Central memory CD4-positive, alpha-beta T cell (primary cell): ENCODE data around the gene ZNF17.
"Not testable (repeated sequence)": the region's sequence is repeated elsewhere in the genome, so short reads cannot be mapped to it uniquely, and the experiment has no call there.

Experiments used
- DNase-seq: peaks from one replicate; pipeline ENCODE4 v3.0.0; 2022
- total RNA-seq, 3 experiments: gene quantifications; one replicate each; lab custom pipeline; 2026; lab: John Stamatoyannopoulos, UW

Gene ZNF17
- total RNA-seq, result 6.6 to 20.7 (median 12.7) reads per million in 3 experiments

- peak; percentile 88 for DNase-seq
Observed at GRCh38 chr19:57410877-57411671, at the start of gene ZNF17. ZNF17 (plus strand) TSS chr19:57411161; CDS start chr19:57413616, 2,455 bp downstream.

- DNase-seq, result no peak
Observed at GRCh38 chr19:57362419-57362818, 48.5 kb upstream of the ZNF17 start.

- peak; percentile 98 for DNase-seq
Observed at GRCh38 chr19:57362997-57363687, 47.8 kb upstream of the ZNF17 start, which contains the start of the genes TRAPPC2B and ZNF547. TRAPPC2B (plus strand) TSS chr19:57363551; CDS start chr19:57364834, 1,283 bp downstream. ZNF547 (plus strand) TSS chr19:57363551; CDS start chr19:57368556, 5,005 bp downstream.

GRCh38 chr19:57363688-57364181 lies 47.2 kb upstream of the ZNF17 start:
- no peak for DNase-seq

- DNase-seq, result no peak
Observed at GRCh38 chr19:57366776-57367175, 44.2 kb upstream of the ZNF17 start.

- no peak for DNase-seq
Observed at GRCh38 chr19:57374179-57374578, 36.8 kb upstream of the ZNF17 start.

- DNase-seq, result not testable (repeated sequence)
Observed at GRCh38 chr19:57374647-57375046, 36.3 kb upstream of the ZNF17 start.

- DNase-seq, result no peak
Observed at GRCh38 chr19:57376151-57376550, 34.8 kb upstream of the ZNF17 start.

- DNase-seq, result no peak
Observed at GRCh38 chr19:57377498-57378146, 33.3 kb upstream of the ZNF17 start.

GRCh38 chr19:57380923-57381322 lies 30.0 kb upstream of the ZNF17 start:
- no peak for DNase-seq

GRCh38 chr19:57382806-57383488 lies 28.0 kb upstream of the ZNF17 start:
- no peak for DNase-seq

GRCh38 chr19:57389194-57389729 lies 21.7 kb upstream of the ZNF17 start:
- no peak for DNase-seq

- DNase-seq, result peak; percentile 95
Observed at GRCh38 chr19:57389730-57390598, 21.0 kb upstream of the ZNF17 start, which contains the start of gene ZNF548. ZNF548 (plus strand) TSS chr19:57389854; CDS start chr19:57390100, 246 bp downstream.

- DNase-seq, result no peak
Observed at GRCh38 chr19:57395710-57396109, 15.3 kb upstream of the ZNF17 start.

GRCh38 chr19:57398868-57399267 lies 12.1 kb upstream of the ZNF17 start:
- no peak for DNase-seq

GRCh38 chr19:57403737-57404563 lies 7.0 kb upstream of the ZNF17 start:
- DNase-seq, result no peak

- peak; percentile 48 for DNase-seq
Observed at GRCh38 chr19:57406516-57407123, 4.3 kb upstream of the ZNF17 start.

GRCh38 chr19:57419439-57419838 lies 8.5 kb downstream of the ZNF17 start:
- no peak for DNase-seq

GRCh38 chr19:57421037-57421436 lies 10.1 kb downstream of the ZNF17 start:
- DNase-seq, result no peak
